HUES6 (cell line): ENCODE data around the gene VENTX.
"Not testable (repeated sequence)": the region's sequence is repeated elsewhere in the genome, so short reads cannot be mapped to it uniquely, and the experiment has no call there.

Source experiments
- H3K27ac ChIP-seq: 2 replicates; pipeline ENCODE4 v1.7.0; 2013; ENCODE audit warnings: low read depth, mild to moderate bottlenecking, low read length, inconsistent platforms
- H3K27me3 ChIP-seq: 2 replicates; pipeline ENCODE4 v1.6.1; 2013; ENCODE audit warnings: low read length; ENCODE audit not compliant: control insufficient read depth, insufficient read depth
- H3K36me3 ChIP-seq: 2 replicates; pipeline ENCODE4 v1.6.1; 2013; ENCODE audit warnings: low read length; ENCODE audit not compliant: control insufficient read depth, insufficient read depth
- H3K4me1 ChIP-seq: 2 replicates; pipeline ENCODE4 v1.6.1; 2013; ENCODE audit warnings: low read length; ENCODE audit not compliant: control insufficient read depth, insufficient read depth
- H3K4me3 ChIP-seq: 2 replicates; pipeline ENCODE4 v1.5.1; 2013; ENCODE audit warnings: low read depth, low read length
- H3K9ac ChIP-seq: one replicate; pipeline ENCODE4 v1.6.1; 2013; ENCODE audit warnings: mild to moderate bottlenecking, low read length
- H3K9me3 ChIP-seq: 2 replicates; pipeline ENCODE4 v1.6.1; 2013; ENCODE audit warnings: low read depth, low read length; ENCODE audit not compliant: control insufficient read depth, insufficient read depth

VENTX gene

DNA sequence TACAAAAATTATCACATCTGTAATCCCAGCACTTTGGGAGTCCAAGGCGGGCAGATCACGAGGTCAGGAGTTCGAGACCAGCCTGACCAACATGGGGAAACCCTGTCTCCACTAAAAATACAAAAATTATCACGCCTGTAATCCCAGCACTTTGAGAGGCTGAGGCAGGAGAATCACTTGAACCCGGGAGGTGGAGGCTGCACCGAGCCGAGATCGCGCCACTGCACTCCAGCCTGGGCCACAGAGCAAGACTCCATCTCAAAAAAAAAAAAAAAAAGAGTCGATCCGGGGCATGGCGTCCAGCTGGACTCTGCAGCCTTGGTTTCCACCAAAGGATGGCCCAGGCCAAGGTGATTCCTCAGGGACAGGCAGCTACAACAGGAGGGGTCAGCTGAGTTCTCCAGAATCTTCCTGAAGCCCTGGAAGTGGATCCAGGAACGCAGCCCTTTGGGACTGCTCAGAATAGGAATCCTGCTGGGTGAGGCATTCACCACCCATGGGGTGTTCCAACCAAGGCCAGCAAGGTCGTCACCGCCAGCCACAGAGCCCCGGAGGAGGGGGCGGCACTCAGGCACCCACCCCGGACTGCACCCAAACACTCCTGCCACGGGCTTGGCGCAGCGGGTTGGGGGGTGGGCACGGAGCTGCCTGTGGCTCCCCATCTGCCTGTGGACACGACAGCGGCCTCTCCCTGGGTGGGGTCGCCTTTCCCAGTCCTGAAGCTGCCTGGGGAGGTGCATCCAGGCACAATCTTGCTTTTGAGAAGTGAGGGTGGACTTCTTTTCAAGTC is 19.7 kb upstream of the VENTX start:
- peaks cover 9% of the 10 kb centered on the region; the same call in 1 of the 2 replicates for H3K4me1 ChIP-seq
- no peak overlapping the region for H3K4me3 ChIP-seq
- H3K9ac ChIP-seq, result no peak overlapping the region
- no peaks in the 10 kb centered on the region for H3K9me3 ChIP-seq
- peaks cover 5% of the 10 kb centered on the region; the same call in 1 of the 2 replicates for H3K27me3 ChIP-seq
- H3K27ac ChIP-seq, result no peak overlapping the region
- H3K36me3 ChIP-seq, result no peaks in the 10 kb centered on the region

DNA sequence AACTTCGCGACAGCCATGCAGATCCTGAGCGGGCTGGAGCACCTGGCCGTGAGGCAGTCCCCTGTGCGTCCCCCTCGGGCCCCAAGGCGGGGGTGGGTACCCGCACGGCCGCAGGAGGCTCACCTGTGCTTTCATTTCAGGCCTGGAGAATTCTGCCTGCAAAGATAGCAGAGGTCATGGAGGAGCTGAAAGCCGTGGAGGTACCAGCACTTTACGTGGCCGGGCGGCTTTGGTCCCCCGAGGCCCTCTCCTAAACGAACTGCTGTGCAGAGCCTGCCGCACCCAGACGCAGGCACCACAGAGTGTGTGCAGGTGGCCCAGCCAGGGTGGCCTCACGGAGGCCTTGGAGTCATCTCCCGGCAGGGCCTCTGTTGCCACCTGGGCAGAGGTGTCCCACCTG is 18.8 kb upstream of the VENTX start:
- Histone ChIP-seq H3K4me1 (peaks cover 9% of the 10 kb centered on the region; the same call in 1 of the 2 replicates), H3K27ac (no peak overlapping the region), H3K27me3 (peaks cover 5% of the 10 kb centered on the region; the same call in 1 of the 2 replicates), H3K9me3 (no peaks in the 10 kb centered on the region), H3K36me3 (no peaks in the 10 kb centered on the region), H3K4me3 (no peak overlapping the region), H3K9ac (no peak overlapping the region)

DNA sequence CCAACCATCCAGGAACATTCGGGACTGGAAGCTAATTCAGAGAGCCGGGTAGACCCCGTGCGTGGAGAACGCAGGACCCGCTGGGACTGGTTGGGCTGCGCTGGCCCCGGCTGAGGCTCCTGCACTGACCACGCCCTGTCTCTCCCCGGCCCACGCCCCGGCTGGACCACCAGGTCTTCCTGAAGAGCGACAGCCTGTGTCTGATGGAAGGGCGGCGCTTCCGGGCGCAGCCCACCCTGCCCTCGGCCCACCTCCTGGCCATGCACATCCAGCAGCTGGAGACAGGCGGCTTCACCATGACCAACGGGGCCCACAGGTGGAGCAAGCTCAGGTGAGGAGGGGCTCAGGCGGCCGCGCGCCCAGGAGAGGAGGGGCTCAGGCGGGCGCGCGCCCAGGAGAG is 17.9 kb upstream of the VENTX start:
- Histone ChIP-seq H3K9ac (no peak overlapping the region), H3K4me1 (peaks cover 15% of the 10 kb centered on the region; the same call in 1 of the 2 replicates), H3K36me3 (no peaks in the 10 kb centered on the region), H3K27me3 (peaks cover 5% of the 10 kb centered on the region; the same call in 1 of the 2 replicates), H3K27ac (no peak overlapping the region), H3K9me3 (no peaks in the 10 kb centered on the region), H3K4me3 (peak overlapping the region; percentile 43)

DNA sequence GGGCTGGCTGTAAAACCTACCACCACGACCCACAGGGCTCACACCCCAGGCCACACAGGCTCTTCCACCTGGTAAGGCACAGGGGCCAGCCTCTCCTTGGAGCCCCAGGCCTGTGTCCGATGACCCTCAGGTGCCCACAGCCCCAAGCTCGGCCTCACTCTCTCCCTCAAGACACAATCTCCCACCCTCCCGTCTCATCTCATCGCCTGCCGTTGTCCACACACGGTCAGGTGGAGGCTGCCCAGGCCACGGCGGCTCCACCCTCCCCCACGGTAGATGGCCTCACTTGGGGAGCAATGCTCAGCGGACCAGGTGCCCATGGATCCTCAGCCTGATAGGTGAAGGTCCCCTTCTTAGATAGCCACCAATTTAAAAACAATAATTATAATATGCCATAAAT is 16.3 kb upstream of the VENTX start:
- H3K9me3 ChIP-seq, result no peaks in the 10 kb centered on the region
- H3K36me3 ChIP-seq, result no peaks in the 10 kb centered on the region
- H3K27ac ChIP-seq, result no peak overlapping the region
- H3K27me3 ChIP-seq, result peaks cover 8% of the 10 kb centered on the region; the same call in 1 of the 2 replicates
- no peak overlapping the region for H3K9ac ChIP-seq
- H3K4me3 ChIP-seq, result no peak overlapping the region
- peaks cover 30% of the 10 kb centered on the region; the same call in 1 of the 2 replicates for H3K4me1 ChIP-seq

DNA sequence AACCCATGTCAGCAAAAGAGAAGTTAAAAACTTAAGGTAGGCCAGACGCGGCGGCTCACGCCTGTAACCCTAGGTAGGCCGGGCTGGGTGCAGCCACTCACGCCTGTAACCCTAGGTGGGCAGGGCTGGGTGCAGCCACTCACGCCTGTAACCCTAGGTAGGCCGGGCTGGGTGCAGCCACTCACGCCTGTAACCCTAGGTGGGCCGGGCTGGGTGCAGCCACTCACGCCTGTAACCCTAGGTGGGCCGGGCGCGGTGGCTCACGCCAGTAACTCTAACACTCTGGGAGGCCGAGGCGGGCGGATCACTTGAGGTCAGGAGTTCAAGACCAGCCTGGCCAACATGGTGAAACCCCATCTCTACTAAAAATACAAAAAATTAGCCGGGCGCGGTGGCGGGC is 15.9 kb upstream of the VENTX start:
- Histone ChIP-seq H3K4me1 (peaks cover 33% of the 10 kb centered on the region; the same call in 1 of the 2 replicates), H3K27me3 (peaks cover 12% of the 10 kb centered on the region; the same call in 1 of the 2 replicates)
- not testable (repeated sequence) for H3K9ac ChIP-seq, H3K36me3 ChIP-seq, H3K27ac ChIP-seq, H3K4me3 ChIP-seq, H3K9me3 ChIP-seq

DNA sequence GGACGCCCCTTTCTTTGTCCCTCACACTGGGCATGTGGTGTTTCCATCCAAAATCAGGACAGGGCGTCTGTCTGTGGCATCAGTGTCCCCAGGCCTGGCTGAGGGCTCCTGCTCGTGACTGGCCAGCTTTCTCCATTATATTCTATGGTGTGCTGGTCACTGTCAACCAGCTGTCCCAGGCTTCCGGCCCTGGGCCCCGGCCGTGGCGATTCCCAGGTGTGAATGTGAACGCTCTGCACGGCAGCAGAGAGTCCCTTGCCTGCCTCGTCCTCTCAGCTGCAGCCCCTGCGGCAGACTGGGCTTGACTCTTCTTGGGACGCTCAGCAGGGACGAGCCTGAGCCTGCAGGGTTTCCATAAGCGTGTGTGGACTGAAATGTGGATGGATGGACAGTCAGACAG is 13.6 kb upstream of the VENTX start:
- Histone ChIP-seq H3K4me1 (peaks cover 31% of the 10 kb centered on the region), H3K36me3 (no peaks in the 10 kb centered on the region), H3K4me3 (no peak overlapping the region), H3K27ac (no peak overlapping the region), H3K9ac (no peak overlapping the region), H3K9me3 (no peaks in the 10 kb centered on the region), H3K27me3 (peaks cover 30% of the 10 kb centered on the region)

DNA sequence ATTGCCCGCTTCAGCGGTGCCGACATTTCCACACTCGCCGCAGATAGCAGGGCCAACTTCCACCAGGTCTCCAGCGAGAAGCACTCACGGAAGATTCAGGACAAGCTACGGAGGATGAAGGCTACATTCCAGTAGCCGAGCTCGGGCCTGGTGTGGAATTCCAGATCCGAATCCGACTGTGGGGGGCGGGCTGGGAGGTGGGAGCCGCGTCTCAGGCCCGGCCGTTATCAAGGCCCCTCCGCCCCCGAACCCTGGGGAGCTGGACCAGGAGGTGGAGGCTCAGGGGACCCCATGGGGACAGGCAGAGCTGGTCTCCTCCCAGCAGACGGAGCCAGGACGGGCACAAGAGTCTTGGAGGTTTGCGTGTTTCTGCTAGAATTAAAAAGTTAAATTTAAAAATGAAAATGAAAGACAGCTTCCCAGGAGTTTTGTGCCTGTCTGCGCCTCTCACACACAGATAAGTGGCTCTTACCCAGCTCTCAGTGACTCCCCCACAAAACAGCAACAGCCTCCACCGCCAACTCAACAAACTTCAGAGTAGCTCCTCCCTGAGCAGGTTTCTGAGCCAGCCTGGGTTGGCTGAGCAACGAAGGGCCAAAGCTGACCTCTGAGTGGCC is 12.8 kb upstream of the VENTX start:
- Histone ChIP-seq H3K4me3 (no peak overlapping the region), H3K9me3 (no peaks in the 10 kb centered on the region), H3K27me3 (peaks cover 38% of the 10 kb centered on the region)

DNA sequence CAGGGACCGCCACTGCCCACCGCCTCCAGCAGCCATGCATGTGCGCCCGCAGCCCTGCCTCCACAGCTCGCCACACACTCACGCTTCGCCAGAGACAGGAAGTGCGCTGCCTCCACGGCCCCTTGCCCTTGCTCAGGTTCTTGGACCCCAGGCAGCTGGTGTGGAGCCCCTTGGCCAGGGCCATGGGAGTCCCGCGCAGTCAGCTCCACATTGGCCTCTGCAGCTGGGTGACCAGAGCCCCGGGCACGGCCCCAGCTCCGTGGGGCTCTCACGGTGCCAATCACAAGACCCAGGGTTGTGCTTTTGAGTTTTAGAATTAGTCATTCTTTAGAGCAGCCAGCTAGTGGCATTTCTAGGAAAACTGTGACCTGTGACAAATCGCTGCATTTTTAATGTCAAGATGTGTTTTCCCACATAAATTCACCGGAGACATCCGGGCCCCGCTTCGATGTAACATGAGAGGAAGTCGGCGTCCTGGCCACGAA is 11.9 kb upstream of the VENTX start:
- Histone ChIP-seq H3K9ac (no peak overlapping the region), H3K36me3 (no peaks in the 10 kb centered on the region), H3K4me3 (no peak overlapping the region), H3K4me1 (peaks cover 29% of the 10 kb centered on the region), H3K27ac (peak overlapping the region; percentile 57), H3K9me3 (no peaks in the 10 kb centered on the region), H3K27me3 (peaks cover 44% of the 10 kb centered on the region)

More for the DNA sequence above, 12.8 kb upstream of the VENTX start:
- H3K36me3 ChIP-seq, result no peaks in the 10 kb centered on the region
- H3K27ac ChIP-seq, result peak overlapping the region; percentile 57; the same call in 1 of the 2 replicates
- peaks cover 29% of the 10 kb centered on the region for H3K4me1 ChIP-seq
- no peak overlapping the region for H3K9ac ChIP-seq

DNA sequence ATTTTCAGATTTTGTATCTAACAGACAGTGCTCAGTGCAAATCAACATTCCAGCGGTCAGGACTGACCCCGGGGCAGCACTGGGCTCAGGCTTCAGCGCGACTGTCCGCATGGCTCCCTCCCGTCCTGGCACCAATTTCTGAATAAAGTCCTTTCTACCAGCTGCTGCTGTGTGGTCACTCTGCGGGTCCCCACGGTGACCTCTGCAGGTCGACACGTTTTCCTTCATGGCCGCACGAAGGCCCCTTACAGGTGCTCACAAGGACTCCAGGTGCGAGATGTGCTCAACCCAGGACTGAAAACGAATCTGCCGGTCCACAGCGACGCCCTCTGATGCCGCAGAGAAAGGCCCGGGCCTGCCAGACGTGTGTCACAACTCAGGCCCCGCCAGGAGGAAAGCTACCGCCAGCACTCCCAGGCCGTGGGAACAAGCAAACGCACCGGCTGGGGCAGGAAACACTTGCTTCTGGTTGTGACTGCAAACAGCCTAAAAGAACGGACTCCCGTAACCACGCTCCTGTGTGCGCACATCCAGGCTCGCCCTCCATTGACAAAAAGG is 11.3 kb upstream of the VENTX start:
- Histone ChIP-seq H3K9me3 (no peaks in the 10 kb centered on the region), H3K9ac (no peak overlapping the region), H3K27me3 (peaks cover 44% of the 10 kb centered on the region), H3K4me3 (no peak overlapping the region), H3K4me1 (peaks cover 32% of the 10 kb centered on the region), H3K36me3 (no peaks in the 10 kb centered on the region), H3K27ac (no peak overlapping the region)

DNA sequence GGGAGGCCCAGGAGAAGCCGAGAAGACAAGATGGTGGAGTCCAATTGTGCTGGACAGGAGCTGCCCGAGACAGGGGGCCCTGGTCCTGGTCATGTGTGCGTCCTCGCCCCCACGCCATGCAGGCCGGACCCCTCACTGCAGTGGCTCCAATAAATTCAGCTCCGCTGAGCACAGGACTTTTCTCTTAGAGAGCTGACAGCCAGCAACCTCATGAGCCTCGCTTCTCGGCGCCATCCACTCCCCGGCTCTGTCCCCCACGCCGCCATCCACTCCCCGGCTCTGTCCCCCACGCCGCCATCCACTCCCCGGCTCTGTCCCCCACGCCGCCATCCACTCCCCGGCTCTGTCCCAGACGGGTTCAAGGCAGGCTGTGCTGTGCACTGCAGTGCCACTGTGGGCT is 10.4 kb upstream of the VENTX start:
- peaks cover 40% of the 10 kb centered on the region for H3K4me1 ChIP-seq
- H3K27me3 ChIP-seq, result peaks cover 53% of the 10 kb centered on the region
- no peak overlapping the region for H3K27ac ChIP-seq
- H3K4me3 ChIP-seq, result no peak overlapping the region
- no peak overlapping the region for H3K9ac ChIP-seq
- H3K9me3 ChIP-seq, result no peaks in the 10 kb centered on the region
- H3K36me3 ChIP-seq, result no peaks in the 10 kb centered on the region
